ENCODE data around the gene ESCO1.
A peak's percentile ranks its signal among the peaks of the same experiment; 100 is the strongest.

The ESCO1 gene

GRCh38 chr18:21575656-21576055, 24.8 kb downstream of the ESCO1 start:
- DNase-seq: no peak

DNA sequence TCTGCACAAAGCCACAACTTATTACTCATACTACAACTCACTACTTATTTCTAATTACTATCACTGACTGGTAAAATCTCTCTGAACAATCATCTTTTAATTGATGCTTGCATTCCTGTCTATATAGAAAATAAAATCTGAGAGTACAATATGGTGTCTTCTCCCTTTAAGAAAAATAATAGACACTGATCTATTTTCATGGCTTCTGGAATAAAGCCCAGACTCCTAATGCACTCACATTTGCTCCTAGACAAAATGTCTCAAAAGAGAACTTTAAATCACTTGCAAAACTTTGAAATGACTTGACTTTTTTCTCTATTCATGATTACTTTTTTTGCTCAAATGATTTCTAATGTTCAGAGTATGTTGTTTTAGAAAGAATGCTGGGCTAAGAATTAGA, 28.7 kb downstream of the ESCO1 start:
- DNase-seq: no peak

- DNase-seq: no peak
These were observed 41.3 kb downstream of the ESCO1 start for GRCh38 chr18:21559195-21559594.

- no peak for DNase-seq
These were observed 42.8 kb downstream of the ESCO1 start for GRCh38 chr18:21557607-21558253.

GRCh38 chr18:21550510-21550970, 50.0 kb downstream of the ESCO1 start:
- no peak for DNase-seq

DNA sequence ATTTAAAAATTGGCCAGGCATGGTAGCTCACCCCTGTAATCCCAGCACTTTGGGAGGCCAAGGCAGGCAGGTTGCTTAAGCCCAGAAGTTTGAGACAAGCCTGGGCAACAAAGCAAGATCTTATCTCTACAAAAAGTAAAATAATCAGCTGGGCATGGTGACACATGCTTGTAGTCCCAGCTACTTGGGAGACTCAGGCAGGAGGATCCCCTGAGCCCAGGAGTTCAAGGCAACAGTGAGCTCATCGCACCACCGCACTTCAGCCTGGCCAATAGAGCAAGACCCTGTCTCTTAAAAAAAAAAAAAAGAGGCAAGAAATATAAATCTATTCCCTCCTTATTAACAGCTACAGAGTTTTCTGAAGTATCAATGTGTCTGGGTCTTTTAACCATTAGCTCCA, 51.9 kb downstream of the ESCO1 start:
- no peak for DNase-seq

- no peak for DNase-seq
These were observed 54.1 kb downstream of the ESCO1 start for GRCh38 chr18:21546423-21546822.

GRCh38 chr18:21538230-21538629, 62.3 kb downstream of the ESCO1 start:
- DNase-seq: no peak

GRCh38 chr18:21534327-21534726, 66.2 kb downstream of the ESCO1 start:
- DNase-seq: no peak

DNA sequence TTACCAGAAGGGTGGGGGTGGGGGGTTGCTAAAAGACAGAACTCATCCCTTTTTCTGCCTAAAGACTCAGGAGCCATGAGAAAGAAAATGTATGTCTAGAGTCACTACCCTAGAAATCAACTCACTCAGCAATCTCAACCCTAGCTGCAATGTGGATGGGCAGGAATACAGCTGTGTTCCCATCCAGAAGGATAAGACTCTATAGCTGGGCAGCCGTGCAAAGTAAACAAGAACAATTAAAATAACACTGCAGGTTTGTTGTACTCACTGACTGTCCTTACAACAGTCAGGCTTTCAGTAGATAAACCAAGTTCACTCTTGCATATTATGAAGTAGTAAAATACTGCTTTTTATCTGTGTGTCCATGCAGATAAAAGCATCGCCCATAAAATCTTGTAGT, 74.0 kb downstream of the ESCO1 start:
- DNase-seq: no peak

DNA sequence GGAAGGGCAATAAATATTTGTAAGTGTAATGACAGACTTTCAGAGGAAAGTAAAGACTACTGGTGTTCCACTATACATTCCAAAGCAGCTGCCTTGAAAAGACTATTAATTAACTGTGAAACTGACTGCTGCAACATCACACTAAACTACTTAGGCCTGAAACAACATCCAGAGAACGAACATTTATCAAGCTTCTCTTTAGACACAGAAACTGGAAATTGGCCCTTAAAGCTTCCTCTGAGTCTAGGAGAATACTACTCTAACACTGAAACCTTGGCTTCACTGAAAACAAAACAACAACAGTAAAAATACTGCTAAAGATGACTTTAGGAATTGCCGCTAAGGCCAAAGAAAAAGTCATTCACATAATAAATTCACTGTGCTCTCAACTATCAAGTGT, 74.6 kb downstream of the ESCO1 start:
- DNase-seq: no peak

DNA sequence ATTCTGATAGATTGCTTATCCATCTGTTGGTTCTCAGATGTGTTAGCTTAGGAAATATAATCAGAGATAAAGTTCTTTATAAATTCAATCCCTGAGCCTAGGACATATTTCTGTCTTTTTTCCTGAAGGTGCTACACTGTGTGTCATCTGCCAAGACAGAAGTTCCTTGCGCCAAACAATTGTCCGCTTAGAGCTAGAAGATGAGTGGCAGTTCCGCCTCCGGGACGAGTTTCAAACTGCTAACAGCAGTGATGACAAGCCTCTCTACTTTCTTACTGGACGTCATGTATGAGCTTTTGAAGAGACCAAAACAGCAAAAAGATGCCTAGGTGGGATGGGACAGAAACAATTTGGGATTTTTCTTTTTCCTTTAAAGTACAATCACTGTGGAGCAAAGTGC, 78.0 kb downstream of the ESCO1 start:
- DNase-seq: no peak

- no peak for DNase-seq
These were observed 86.8 kb downstream of the ESCO1 start for GRCh38 chr18:21513741-21514140.

GRCh38 chr18:21513292-21513691, 87.2 kb downstream of the ESCO1 start:
- no peak for DNase-seq

- DNase-seq: no peak
These were observed 91.4 kb downstream of the ESCO1 start for GRCh38 chr18:21509062-21509461.

DNA sequence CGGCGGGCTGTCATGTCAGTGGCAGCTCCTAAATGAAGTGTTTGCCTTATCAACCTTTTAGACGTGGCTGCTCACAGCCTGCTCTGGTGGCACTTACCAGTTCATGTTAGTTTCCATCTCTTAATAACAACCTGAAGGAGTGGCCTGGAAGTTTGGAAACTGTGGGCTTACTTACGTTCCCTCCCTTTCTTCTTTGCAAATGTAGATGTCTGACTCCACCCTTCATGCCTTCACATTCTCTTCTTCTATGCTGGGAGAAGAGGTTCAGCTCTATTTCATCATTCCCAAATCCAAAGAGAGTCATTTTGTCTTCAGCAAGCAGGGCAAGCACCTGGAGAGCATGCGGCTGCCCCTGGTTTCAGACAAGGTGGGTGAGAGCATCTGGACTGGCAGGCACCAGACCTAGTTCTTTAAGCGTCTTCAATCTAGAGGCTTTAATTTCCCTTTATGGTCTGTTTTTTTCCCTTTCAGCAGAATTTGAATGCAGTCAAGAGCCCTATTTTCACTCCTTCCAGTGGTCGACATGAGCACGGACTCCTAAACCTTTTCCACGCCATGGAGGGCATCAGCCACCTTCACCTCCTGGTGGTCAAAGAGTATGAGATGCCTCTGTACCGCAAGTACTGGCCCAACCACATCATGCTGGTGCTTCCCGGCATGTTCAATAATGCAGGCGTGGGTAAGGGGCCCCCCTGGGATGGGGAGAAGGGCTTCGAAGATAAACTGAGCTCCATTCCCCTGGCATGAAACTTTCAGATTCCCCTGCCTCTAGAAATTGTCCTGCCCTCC, 92.4 kb downstream of the ESCO1 start:
- no peak for DNase-seq

- DNase-seq: no peak
These were observed 97.8 kb downstream of the ESCO1 start for GRCh38 chr18:21502661-21503060.

DNA sequence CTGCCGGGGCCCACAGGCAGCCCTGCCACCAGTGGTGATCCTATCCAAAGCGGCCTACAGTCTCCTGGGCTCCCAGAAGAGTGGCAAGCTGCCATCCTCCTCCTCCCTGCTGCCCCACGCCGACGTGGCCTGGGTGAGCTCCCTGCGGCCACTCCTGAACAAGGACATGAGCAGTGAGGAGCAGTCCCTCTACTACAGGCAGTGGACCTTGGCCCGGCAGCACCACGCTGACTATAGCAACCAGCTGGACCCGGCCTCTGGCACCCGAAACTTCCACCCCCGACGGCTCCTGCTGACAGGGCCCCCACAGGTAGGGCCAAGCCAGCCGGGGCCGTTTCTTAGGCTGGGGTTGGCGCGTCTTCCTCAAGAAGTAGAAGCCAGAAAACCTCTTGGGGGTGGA, 100.5 kb downstream of the ESCO1 start:
- DNase-seq: no peak

DNA sequence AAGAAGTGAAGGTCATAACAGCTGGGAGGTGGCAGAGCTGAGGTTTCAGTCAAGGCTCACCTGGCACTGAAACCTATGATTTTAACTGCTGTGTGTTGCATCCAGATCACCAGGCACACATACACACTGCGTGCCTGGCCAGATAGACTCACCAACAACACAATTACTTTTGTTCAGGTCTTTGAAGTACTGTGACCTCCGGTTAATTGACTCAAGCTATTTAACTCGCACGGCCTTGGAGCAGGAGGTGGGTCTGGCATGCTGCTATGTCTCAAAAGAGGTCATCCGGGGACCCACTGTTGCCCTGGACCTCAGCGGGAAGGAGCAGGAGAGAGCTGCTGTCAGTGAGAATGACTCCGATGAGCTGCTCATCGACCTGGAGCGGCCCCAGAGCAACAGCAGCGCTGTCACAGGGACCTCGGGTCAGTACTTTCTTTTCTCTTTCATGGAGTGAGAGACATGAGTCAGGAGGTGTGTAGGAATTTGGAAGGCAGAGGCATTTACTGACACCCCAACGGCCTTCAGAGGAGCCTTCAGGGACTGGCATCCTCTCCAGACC, 104.1 kb downstream of the ESCO1 start:
- no peak for DNase-seq

GRCh38 chr18:21490748-21491147, 109.8 kb downstream of the ESCO1 start:
- no peak for DNase-seq

GRCh38 chr18:21489919-21490495, 110.5 kb downstream of the ESCO1 start:
- no peak for DNase-seq

GRCh38 chr18:21489119-21489750, 111.3 kb downstream of the ESCO1 start:
- DNase-seq: peak; percentile 19 to 58

DNA sequence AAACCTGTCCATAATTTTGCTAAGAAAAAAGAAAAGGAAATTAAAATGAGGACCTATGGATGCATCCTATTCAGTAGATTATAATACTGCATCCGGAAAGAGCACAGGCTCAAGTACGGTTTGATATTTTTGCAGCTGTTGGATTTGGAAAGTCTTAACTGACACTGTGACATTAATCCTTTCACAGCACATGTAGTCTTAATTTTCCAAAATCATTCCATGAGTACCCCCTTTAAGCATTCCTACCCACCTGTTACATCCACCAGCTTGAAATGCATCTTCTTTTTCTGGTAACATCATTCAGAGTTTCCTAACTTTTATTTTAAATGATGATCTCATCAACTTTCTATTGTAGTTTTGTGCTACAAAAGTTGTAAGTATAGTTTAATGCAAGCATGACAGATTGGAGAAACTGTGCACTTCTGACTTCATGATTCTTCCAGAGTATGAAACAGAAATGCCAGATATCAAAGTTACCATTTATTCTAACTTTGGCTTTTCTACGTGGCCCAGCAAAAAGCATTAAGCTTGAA, 113.5 kb downstream of the ESCO1 start:
- DNase-seq: no peak
